Activated CD4-positive, alpha-beta memory T cell treated with anti-CD3 and anti-CD28 coated beads, Interleukin-2, amount 10 ng/mL, durations not matched to agents 7 days and 5 days (primary cell): ENCODE results near the gene FBL. TPM values are rescaled to one million over a fixed set of nuclear protein-coding genes. Genes with fewer than 3 reads are reported as not detected.

Experiments
- CTCF ChIA-PET: fragments of 350-600 bp; sonication (Branson Sonifier 250); formaldehyde crosslinking; loops from one replicate; lab custom pipeline; 2021; ENCODE audit warnings: antibody characterized with exemption, inconsistent platforms; lab: Charles Lee
- POLR2A ChIA-PET: fragments of 350-600 bp; sonication (Branson Sonifier 250); formaldehyde crosslinking; loops from one replicate; lab custom pipeline; 2021; ENCODE audit warnings: antibody characterized with exemption; lab: Charles Lee
- DNase-seq: peaks from one replicate; pipeline ENCODE4 v3.0.0-alpha.2; 2020
- H3K27ac Mint-ChIP-seq: one replicate; pipeline ENCODE4 v1.8.0; 2021; ENCODE audit warnings: mild to moderate bottlenecking, mixed read lengths
- H3K27me3 Mint-ChIP-seq: one replicate; pipeline ENCODE4 v1.8.0; 2021; ENCODE audit warnings: mixed read lengths
- H3K36me3 Mint-ChIP-seq: one replicate; pipeline ENCODE4 v1.8.0; 2021; ENCODE audit warnings: low read depth, mixed read lengths
- H3K4me1 Mint-ChIP-seq: one replicate; pipeline ENCODE4 v1.8.0; 2021; ENCODE audit warnings: mixed read lengths
- H3K4me3 Mint-ChIP-seq: one replicate; pipeline ENCODE4 v1.8.0; 2021; ENCODE audit warnings: mild to moderate bottlenecking, mixed read lengths
- H3K9me3 Mint-ChIP-seq: one replicate; pipeline ENCODE4 v1.8.0; 2021; ENCODE audit warnings: mixed read lengths
- total RNA-seq, 2 experiments: library from RNA; stranded (reverse); gene quantifications; one replicate each; pipeline ENCODE4 v1.2.3, GENCODE V29; 2021

The FBL gene
- total RNA-seq, 2 experiments from 2014 or later, result 294 to 302 TPM

DNA sequence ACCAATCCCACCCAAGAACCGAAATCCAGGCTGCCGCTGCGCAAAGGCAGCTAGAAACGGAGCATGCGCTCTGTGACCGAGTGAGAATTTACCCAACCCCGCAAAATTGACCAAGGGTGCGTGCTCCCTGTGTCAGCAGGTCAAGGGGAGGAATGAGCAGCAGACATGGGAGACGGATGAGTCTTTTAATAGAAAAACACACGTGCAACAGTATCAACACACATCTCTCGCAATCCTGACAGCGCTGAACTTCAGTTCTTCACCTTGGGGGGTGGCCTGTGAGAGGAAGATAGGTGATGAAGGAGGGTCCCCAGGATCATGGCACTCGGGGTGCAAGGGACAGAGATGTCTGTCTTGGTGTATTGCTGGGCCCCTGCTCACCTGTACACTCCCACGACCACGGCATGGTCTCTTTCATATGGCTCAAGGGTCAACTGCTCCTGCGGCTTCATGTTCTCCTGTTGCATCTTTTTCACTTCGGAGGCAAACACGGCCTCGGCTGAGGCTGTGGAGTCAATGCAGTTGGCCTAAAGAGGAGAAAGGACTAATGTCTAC, 11.8 kb downstream of the FBL start:
- Mint-ChIP-seq H3K27me3 (no peaks in the 10 kb centered on the region), H3K4me3 (peak overlapping the region; percentile 65), H3K36me3 (peaks cover 55% of the 10 kb centered on the region), H3K4me1 (peaks cover 26% of the 10 kb centered on the region), H3K9me3 (no peaks in the 10 kb centered on the region), H3K27ac (peak overlapping the region; percentile 71)
- POLR2A ChIA-PET, result interaction anchor here (0.9 to 2.2 kb wide), 5 partner anchors 10 to 389 kb away, joined by 3 to 62 read pairs (median 5); partner anchors contain the start of genes FBL, PSMC4 and SUPT5H
- CTCF ChIA-PET, result interaction anchor here (0.7 to 2.2 kb wide), 4 partner anchors 10 to 136 kb away, joined by 4 to 51 read pairs (median 16); partner anchors contain the start of genes FBL and PSMC4
- no peak for DNase-seq

DNA sequence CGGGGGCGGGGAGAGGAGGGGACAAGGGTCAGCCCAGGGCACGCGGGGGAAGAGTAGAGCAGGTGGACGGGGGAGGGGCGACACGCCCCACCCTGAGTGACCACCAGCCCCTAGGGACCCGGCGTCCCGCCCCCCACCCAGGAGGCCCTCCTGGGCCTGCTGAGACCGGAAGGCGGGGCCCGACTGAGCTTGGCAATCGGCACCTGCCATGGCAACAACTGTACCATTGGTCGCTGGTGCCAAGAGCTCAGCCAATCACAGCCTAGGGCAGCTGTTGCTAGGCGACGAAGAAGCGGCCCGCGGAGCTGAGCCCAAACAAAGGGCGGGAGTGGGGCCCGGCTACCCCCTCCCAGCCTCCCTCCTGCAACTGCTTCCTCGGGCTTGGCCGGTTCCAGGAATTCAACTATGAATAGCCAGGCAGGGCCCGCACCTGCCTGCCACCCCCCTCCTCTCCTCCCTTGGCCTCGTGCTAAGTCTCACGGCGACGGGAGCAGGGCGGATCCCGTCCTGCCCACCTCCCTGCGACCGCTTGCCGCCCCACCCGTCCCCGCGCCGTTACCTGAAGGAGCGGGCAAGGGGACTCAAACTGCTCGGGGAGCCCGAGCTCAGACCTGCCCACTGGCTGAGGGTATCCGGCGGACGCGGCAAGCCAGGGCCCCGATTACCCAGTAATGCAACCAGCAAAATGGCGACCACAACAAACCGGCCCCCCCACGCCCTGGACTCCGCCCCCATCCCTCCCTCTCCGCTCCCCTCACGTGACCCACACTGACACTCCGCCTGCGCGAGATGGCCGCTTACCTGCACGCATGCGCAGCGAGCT, 12.5 kb downstream of the FBL start, which contains the start of gene DYRK1B:
Gene DYRK1B, minus strand, starts transcription at position 699 of the 823 bp plus-strand sequence. CDS start 2,295 bp downstream, outside the sequence.
- H3K36me3 Mint-ChIP-seq, result peaks cover 56% of the 10 kb centered on the region
- H3K27ac Mint-ChIP-seq, result peak within 1 kb of the TSS; percentile 78
- peak; percentile 97 for DNase-seq
- no peaks in the 10 kb centered on the region for H3K27me3 Mint-ChIP-seq
- ChIA-PET CTCF (interaction anchor here (0.7 to 2.2 kb wide), 4 partner anchors 11 to 137 kb away, joined by 4 to 51 read pairs (median 16); partner anchors contain the start of genes FBL and PSMC4), POLR2A (interaction anchor here (0.9 to 2.2 kb wide), 6 partner anchors 9 to 398 kb away, joined by 3 to 62 read pairs (median 4); partner anchors contain the start of genes FBL, PSMC4, RPS16 and SUPT5H)
- H3K9me3 Mint-ChIP-seq, result no peaks in the 10 kb centered on the region
- H3K4me1 Mint-ChIP-seq, result peaks cover 30% of the 10 kb centered on the region
- peak within 1 kb of the TSS; percentile 65 for H3K4me3 Mint-ChIP-seq

DNA sequence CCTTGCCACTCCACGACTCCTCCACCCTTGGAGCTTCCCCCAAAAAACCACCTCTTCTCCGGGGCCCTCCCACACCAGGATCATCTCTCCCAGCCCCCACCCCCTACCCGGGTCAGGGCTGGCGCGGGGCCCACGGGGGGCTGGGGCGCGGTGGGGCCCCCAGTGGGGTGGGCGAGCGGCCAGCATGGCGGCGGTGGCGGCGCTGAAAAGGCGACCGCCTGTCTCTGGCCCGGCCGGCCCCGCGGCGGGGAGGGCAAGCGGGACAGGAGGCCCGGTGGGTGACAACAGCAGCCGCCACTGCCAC, 13.1 kb downstream of the FBL start:
- peaks cover 35% of the 10 kb centered on the region for H3K4me1 Mint-ChIP-seq
- POLR2A ChIA-PET, result interaction anchor here (1.0 to 2.2 kb wide), 4 partner anchors 8 to 397 kb away, joined by 3 to 62 read pairs (median 10); partner anchors contain the start of genes FBL, PSMC4 and RPS16
- CTCF ChIA-PET, result interaction anchor here (1.6 to 2.2 kb wide), 3 partner anchors 11 to 138 kb away, joined by 14 to 51 read pairs (median 19); partner anchors contain the start of genes FBL and PSMC4
- peaks cover 57% of the 10 kb centered on the region for H3K36me3 Mint-ChIP-seq
- H3K27me3 Mint-ChIP-seq, result no peaks in the 10 kb centered on the region
- peak overlapping the region; percentile 78 for H3K27ac Mint-ChIP-seq
- H3K9me3 Mint-ChIP-seq, result no peaks in the 10 kb centered on the region
- no peak for DNase-seq
- peak overlapping the region; percentile 65 for H3K4me3 Mint-ChIP-seq

DNA sequence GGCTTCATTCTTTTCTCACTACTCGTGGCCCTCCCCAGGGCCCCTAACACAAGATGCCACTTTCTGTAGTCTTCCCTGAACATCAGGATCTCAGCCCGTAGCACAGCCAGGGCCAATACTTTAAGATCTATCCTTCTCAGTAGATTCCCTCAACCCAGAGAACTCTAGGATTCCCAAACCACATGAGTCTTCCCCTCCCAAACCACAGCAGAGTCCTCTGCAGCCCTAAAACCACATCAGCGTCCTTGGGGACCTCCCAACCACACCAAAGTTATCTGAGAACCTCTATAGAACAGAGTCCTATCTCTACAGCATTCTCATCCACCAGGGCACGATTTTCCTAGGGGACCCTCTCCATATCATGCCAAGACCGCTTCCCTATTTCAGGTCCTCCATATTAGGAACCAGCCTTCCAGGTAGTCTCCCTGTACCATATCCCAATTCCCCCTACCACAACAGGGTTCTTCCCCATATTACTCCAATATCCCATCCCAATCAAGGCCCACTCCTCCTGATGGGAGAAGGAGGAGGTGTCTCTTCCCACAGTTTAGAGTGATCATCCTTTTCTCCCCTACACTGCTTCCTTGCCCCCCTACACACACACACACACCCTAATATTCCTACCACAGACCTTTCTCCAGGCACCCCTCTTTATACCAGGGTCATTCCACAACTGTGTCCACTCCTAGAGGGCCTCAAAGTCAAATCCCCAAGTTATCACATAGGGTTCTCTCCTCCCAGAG, 13.7 kb downstream of the FBL start:
- H3K4me3 Mint-ChIP-seq, result peak overlapping the region; percentile 63
- POLR2A ChIA-PET, result interaction anchor here (2.2 kb wide), 1 partner anchor 12 kb away, joined by 62 read pairs; the partner anchor contains the start of gene FBL

DNA sequence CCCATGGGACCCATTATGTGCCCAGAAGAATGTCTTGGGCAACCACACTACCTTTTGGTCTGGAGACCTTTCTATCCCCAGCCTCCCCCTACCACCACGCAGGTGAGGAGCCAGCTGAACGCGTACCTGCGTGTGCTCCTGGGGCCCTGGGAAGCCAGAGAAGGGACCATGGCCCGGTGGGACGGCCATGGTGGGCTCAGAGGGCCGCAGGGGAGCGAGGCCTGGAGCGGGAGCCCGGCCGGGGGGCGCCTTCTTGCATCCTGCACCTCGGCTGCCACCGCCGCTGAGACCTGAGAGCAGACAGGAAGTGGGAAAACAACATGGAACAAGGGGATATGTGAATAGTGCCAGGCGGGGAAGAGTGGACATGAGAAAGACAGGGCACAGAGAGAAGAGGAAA, 14.5 kb downstream of the FBL start:
- ChIA-PET CTCF (no interaction called here), POLR2A (no interaction called here)
- no peak overlapping the region for H3K27ac Mint-ChIP-seq
- DNase-seq, result no peak
- peaks cover 44% of the 10 kb centered on the region for H3K36me3 Mint-ChIP-seq
- peaks cover 35% of the 10 kb centered on the region for H3K4me1 Mint-ChIP-seq
- H3K4me3 Mint-ChIP-seq, result peak overlapping the region; percentile 63
- H3K27me3 Mint-ChIP-seq, result no peaks in the 10 kb centered on the region
- no peaks in the 10 kb centered on the region for H3K9me3 Mint-ChIP-seq

More for the DNA sequence above, 13.7 kb downstream of the FBL start:
- no peak for DNase-seq
- Mint-ChIP-seq H3K27me3 (no peaks in the 10 kb centered on the region), H3K9me3 (no peaks in the 10 kb centered on the region), H3K36me3 (peaks cover 51% of the 10 kb centered on the region), H3K4me1 (peaks cover 35% of the 10 kb centered on the region), H3K27ac (peak overlapping the region; percentile 78)
- CTCF ChIA-PET, result interaction anchor here (1.9 to 2.2 kb wide), 2 partner anchors 12 to 40 kb away, joined by 19 to 51 read pairs; partner anchors contain the start of gene FBL

DNA sequence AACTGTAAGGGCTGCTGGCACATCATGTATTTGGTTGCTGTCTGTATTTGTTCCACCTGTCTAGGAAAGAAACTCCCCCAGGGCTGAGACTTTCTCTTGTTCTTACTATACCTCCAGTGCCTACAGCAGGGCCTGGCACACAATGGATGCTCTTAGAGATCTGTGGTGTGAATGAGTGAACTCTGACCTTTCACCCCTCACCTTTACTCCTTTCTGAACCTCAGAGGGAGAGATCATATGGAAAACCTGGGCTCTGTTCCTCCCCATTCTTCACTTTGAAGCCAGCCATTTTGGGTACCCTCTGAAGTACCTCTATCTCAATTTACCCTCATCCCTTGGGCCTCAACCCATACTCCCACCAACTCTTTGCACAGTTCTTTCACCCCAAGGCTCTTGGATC, 15.3 kb downstream of the FBL start:
- POLR2A ChIA-PET, result no interaction called here
- Mint-ChIP-seq H3K4me1 (peaks cover 36% of the 10 kb centered on the region), H3K27ac (peak overlapping the region; percentile 23), H3K27me3 (no peaks in the 10 kb centered on the region), H3K4me3 (no peak overlapping the region), H3K36me3 (peaks cover 38% of the 10 kb centered on the region), H3K9me3 (no peaks in the 10 kb centered on the region)
- CTCF ChIA-PET, result no interaction called here
- DNase-seq, result no peak

DNA sequence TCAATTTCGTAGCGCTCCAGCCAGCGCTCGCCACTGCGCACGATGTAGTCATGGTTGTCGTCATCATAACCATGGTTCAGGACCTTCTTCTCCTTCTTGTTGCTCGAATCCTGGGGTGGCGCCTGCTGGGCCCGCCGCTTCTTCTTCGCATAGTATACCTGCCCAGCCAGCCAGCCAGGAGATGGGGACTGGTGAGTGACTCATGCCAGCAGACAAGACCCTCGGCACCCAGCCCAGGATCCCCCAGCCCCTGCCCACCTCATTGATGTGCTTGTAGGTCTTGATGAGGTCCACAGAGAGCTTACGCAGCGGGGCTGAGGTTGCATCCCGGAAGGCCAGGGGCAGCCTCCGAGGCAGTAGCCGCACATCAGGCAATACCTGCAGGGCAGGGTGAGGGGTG, 15.8 kb downstream of the FBL start:
- CTCF ChIA-PET, result no interaction called here

DNA sequence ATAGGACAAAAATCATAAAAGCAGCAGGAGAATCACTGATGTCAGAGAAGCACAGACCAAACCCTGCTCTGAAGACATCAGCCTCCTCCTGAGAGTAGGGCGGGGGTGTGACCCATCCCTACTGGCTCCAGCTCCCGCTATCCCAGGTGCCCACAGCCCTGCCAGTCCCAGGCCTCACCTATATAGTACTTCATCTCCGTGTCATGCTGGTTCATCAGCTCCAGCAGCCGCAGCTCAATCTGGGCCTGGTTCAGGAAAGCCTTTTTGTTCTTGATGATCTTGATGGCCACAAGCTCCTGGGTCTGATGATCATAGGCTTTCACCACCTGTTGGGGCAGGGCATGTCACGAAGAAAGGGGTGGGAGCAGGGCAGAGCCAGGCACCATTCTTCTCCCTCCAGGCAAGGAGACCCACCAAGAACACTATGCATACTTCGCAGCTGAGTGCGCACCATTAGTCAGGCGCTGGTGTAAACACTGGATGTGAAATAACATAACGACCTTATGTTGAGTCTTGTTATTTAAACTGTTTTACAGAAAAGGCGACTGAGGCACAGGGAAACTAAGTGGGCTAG, 16.4 kb downstream of the FBL start:
- no peaks in the 10 kb centered on the region for H3K27me3 Mint-ChIP-seq
- ChIA-PET POLR2A (interaction anchor here (1.4 kb wide), 2 partner anchors 13 to 16 kb away, joined by 4 to 5 read pairs; no protein-coding TSS in a partner anchor), CTCF (interaction anchor here (1.1 to 2.4 kb wide), 3 partner anchors 13 to 37 kb away, joined by 3 to 11 read pairs (median 3); no protein-coding TSS in a partner anchor)
- no peak overlapping the region for H3K4me3 Mint-ChIP-seq
- H3K4me1 Mint-ChIP-seq, result peaks cover 36% of the 10 kb centered on the region
- H3K9me3 Mint-ChIP-seq, result no peaks in the 10 kb centered on the region
- no peak for DNase-seq
- H3K27ac Mint-ChIP-seq, result peak overlapping the region; percentile 58
- H3K36me3 Mint-ChIP-seq, result peaks cover 35% of the 10 kb centered on the region

More for the DNA sequence above, 15.8 kb downstream of the FBL start:
- Mint-ChIP-seq H3K27ac (no peak overlapping the region), H3K27me3 (no peaks in the 10 kb centered on the region), H3K36me3 (peaks cover 38% of the 10 kb centered on the region), H3K4me1 (peaks cover 36% of the 10 kb centered on the region), H3K4me3 (no peak overlapping the region), H3K9me3 (no peaks in the 10 kb centered on the region)
- no peak for DNase-seq
- POLR2A ChIA-PET, result interaction anchor here (1.4 kb wide), 1 partner anchor 15 kb away, joined by 4 read pairs; no protein-coding TSS in a partner anchor

DNA sequence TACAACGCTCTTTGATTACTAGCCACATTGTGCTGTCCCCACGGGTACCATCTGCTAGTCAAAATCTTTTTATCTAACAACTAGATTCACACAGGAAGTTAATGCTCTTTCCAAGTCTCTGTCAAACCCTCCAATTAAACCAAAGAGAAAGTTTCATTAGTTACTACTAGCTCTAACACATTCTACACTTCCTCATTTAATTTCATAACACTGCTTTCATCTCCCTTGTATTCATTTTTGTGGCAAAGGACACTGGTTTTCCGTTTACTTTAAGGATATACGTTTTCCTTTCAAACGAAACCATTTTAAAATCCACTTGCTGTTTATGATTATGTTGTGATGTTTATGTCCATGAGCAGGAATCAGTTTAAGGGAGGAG, 17.5 kb downstream of the FBL start:
- Mint-ChIP-seq H3K27ac (peak overlapping the region; percentile 58), H3K4me1 (peaks cover 28% of the 10 kb centered on the region), H3K27me3 (no peaks in the 10 kb centered on the region), H3K36me3 (peaks cover 29% of the 10 kb centered on the region), H3K9me3 (no peaks in the 10 kb centered on the region), H3K4me3 (peak overlapping the region; percentile 35)
- CTCF ChIA-PET, result interaction anchor here (1.1 to 2.4 kb wide), 5 partner anchors 14 to 142 kb away, joined by 3 to 11 read pairs (median 4); partner anchors contain the start of gene PSMC4
- POLR2A ChIA-PET, result interaction anchor here (1.4 kb wide), 1 partner anchor 14 kb away, joined by 5 read pairs; no protein-coding TSS in a partner anchor
- no peak for DNase-seq

DNA sequence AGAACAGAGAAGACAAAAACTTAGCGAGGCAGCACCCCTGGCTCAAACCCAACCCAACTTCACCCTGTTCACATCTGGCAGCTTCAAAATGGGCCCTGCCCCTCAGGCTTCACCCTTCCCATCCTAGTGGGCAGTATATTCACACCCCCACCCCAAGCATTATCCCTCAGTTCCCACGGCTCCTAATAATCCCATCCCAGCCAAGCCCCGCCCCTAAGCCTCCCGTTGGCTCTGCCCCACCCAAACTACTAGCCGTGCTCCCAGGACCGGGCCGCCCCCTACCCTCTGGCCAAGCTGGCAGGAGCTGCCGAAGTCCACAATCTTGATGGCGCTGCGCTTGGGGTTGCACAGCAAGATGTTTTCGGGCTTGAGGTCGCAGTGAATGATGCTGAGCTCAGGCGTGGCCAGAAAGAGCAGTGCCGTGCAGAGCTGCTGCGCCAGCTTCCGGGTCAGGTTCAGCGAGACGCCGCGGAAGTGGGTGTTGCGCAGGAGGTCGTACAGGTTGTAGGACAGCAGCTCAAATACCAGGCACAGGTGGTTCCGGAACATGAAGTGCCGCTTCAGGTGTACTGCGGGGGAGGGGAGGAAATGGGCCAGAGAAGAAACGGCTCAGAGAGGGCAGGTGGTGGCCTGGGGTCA, 18.0 kb downstream of the FBL start:
- peaks cover 29% of the 10 kb centered on the region for H3K36me3 Mint-ChIP-seq
- no peaks in the 10 kb centered on the region for H3K27me3 Mint-ChIP-seq
- ChIA-PET POLR2A (interaction anchor here (1.4 kb wide), 1 partner anchor 14 kb away, joined by 5 read pairs; no protein-coding TSS in a partner anchor), CTCF (interaction anchor here (1.2 to 2.4 kb wide), 4 partner anchors 15 to 143 kb away, joined by 3 to 11 read pairs (median 5); partner anchors contain the start of gene PSMC4)
- no peaks in the 10 kb centered on the region for H3K9me3 Mint-ChIP-seq
- H3K4me1 Mint-ChIP-seq, result peaks cover 28% of the 10 kb centered on the region
- no peak for DNase-seq
- peak overlapping the region; percentile 35 for H3K4me3 Mint-ChIP-seq
- H3K27ac Mint-ChIP-seq, result peak overlapping the region; percentile 58

DNA sequence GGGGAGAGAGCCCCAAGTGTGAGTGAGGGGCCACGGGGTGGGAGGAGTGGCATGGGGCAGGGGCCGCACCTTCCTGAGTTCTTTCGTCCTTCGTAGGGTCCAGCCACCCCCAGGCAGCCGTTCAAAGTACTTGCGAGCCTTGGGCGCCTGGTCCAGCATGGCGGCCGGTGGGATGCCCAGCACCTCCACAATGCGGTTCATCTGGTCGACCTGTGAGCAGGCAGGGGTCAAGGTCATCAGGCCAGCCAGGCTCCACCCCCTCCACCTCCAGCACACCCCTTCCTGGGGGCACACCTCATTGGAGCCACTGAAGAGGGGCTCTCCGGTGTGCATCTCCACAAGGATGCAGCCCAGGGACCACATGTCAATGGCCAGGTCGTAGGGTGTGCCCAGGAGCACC, 19.0 kb downstream of the FBL start:
- Mint-ChIP-seq H3K27me3 (no peaks in the 10 kb centered on the region), H3K4me3 (no peak overlapping the region), H3K27ac (no peak overlapping the region), H3K4me1 (peaks cover 19% of the 10 kb centered on the region), H3K9me3 (no peaks in the 10 kb centered on the region), H3K36me3 (peaks cover 29% of the 10 kb centered on the region)
- no peak for DNase-seq
- ChIA-PET CTCF (interaction anchor here (1.8 to 2.4 kb wide), 2 partner anchors 16 to 18 kb away, joined by 4 to 11 read pairs; no protein-coding TSS in a partner anchor), POLR2A (no interaction called here)
